ENCODE results near the gene ARHGAP45. TPM values are rescaled to one million over a fixed set of nuclear protein-coding genes. Genes with fewer than 3 reads are reported as not detected.

Gene ARHGAP45
- total RNA-seq, 4 donors from 2014 or later = 11.5 to 13.4 (median 12.6) TPM

DNA sequence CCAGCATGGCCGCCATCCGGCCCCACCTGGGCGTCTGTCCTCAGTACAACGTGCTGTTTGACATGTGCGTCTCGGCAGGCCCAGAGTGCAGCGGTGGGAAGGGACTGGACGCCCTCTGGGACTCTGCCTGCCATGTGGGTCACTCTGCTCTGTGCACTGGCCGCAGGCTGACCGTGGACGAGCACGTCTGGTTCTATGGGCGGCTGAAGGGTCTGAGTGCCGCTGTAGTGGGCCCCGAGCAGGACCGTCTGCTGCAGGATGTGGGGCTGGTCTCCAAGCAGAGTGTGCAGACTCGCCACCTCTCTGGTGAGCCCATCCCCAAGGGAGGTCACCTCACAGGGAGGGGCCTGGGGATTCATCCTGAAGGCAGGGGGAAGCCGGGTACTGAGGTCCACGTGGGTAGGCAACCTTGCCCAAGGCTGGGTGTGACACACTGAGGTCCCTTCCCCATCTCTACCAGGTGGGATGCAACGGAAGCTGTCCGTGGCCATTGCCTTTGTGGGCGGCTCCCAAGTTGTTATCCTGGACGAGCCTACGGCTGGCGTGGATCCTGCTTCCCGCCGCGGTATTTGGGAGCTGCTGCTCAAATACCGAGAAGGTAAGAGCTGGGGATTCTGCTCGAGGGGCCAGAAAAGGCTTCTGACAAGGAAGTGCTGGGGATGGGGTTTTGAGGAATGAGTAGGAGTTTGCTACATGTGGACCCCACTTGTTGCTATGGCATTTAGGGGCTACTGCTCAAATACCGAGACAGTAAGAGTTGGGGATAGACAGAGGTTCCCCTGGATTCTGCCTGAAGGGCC lies 15.8 kb upstream of the ARHGAP45 start:
- no peaks in the 10 kb centered on the region for H3K4me1 ChIP-seq
- no peaks in the 10 kb centered on the region for H3K27me3 ChIP-seq
- DNase-seq (ENCODE audit: low spot score in 2 of 2) = no peak
- H3K27ac ChIP-seq = no peak overlapping the region
- WGBS = 88% methylated on average over 17 of the region's 31 CpGs
- TF ChIP-seq POLR2AphosphoS5 (IDR thresholded peaks at IDR 0.05) (no peak), POLR2A (IDR thresholded peaks at IDR 0.05) (no peak), EP300 (IDR thresholded peaks at IDR 0.05) (no peak)
- TF ChIP-seq, protein P1, sequence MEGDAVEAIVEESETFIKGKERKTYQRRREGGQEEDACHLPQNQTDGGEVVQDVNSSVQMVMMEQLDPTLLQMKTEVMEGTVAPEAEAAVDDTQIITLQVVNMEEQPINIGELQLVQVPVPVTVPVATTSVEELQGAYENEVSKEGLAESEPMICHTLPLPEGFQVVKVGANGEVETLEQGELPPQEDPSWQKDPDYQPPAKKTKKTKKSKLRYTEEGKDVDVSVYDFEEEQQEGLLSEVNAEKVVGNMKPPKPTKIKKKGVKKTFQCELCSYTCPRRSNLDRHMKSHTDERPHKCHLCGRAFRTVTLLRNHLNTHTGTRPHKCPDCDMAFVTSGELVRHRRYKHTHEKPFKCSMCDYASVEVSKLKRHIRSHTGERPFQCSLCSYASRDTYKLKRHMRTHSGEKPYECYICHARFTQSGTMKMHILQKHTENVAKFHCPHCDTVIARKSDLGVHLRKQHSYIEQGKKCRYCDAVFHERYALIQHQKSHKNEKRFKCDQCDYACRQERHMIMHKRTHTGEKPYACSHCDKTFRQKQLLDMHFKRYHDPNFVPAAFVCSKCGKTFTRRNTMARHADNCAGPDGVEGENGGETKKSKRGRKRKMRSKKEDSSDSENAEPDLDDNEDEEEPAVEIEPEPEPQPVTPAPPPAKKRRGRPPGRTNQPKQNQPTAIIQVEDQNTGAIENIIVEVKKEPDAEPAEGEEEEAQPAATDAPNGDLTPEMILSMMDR (IDR thresholded peaks at IDR 0.05) = no peak
- H3K4me3 ChIP-seq = no peak overlapping the region
- H3K36me3 ChIP-seq = peaks cover 26% of the 10 kb centered on the region
- peaks cover 4% of the 10 kb centered on the region for H3K9me3 ChIP-seq

DNA sequence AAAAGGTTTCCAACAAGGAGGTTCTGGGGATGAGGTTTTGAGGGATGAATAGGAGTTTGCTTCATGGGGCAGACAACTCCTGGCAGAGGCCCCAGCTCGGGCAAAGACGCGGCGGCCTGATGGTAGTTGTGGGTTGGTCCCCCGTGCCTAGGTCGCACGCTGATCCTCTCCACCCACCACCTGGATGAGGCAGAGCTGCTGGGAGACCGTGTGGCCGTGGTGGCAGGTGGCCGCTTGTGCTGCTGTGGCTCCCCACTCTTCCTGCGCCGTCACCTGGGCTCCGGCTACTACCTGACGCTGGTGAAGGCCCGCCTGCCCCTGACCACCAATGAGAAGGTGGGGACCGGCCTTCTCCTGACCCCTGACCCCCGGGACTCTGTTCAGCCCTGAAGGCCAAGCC lies 15.2 kb upstream of the ARHGAP45 start:
- no peak overlapping the region for H3K4me3 ChIP-seq
- no peak for TF ChIP-seq POLR2A (IDR thresholded peaks at IDR 0.05)
- TF ChIP-seq, protein P1 (IDR thresholded peaks at IDR 0.05) = no peak
- no peak for TF ChIP-seq POLR2AphosphoS5 (IDR thresholded peaks at IDR 0.05)
- TF ChIP-seq EP300 (IDR thresholded peaks at IDR 0.05) = no peak
- WGBS = 86% methylated on average over 7 of the region's 17 CpGs
- no peaks in the 10 kb centered on the region for H3K27me3 ChIP-seq
- peaks cover 27% of the 10 kb centered on the region for H3K36me3 ChIP-seq
- H3K4me1 ChIP-seq = no peaks in the 10 kb centered on the region
- peaks cover 7% of the 10 kb centered on the region for H3K9me3 ChIP-seq
- DNase-seq (ENCODE audit: low spot score in 2 of 2) = no peak
- H3K27ac ChIP-seq = no peak overlapping the region

DNA sequence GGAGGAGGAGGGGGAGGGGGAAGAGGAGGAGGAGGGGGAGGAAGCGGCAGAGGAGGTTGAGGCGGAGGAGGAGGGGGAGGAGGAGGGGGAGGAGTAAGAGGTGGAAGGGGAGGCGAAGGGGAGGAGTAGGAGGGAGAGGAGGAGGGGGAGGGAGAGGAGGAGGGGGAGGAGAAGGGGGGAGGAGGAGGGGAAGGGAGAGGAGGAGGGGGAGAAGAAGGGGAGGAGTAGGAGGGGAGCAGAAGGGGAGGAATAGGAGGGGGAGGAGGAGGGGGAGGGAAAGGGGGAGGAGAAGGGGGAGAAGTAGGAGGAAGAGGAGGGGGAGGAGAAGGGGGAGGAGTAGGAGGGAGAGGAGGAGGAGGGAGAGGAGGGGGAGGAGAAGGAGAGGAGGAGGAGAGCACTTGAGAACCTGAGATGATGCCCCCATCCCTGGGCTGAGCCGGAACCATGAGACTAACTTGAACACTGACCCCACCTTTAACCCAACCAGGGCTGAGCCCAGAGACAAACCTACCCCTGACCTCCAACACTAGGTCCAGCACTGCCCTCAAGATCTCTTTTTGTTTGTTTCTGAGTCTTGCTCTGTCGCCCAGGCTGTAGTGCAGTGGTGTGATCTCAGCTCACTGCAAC lies 14.5 kb upstream of the ARHGAP45 start:
- no peaks in the 10 kb centered on the region for H3K27me3 ChIP-seq
- peaks cover 13% of the 10 kb centered on the region for H3K9me3 ChIP-seq
- no peak for DNase-seq (ENCODE audit: low spot score in 2 of 2)
- WGBS = 96% methylated on average over 2 of the region's 5 CpGs
- peaks cover 28% of the 10 kb centered on the region for H3K36me3 ChIP-seq
- TF ChIP-seq POLR2A (IDR thresholded peaks at IDR 0.05) = no peak
- TF ChIP-seq, protein P1 (IDR thresholded peaks at IDR 0.05) = no peak
- TF ChIP-seq POLR2AphosphoS5 (IDR thresholded peaks at IDR 0.05) = no peak
- TF ChIP-seq EP300 (IDR thresholded peaks at IDR 0.05) = no peak
- no peak overlapping the region for H3K27ac ChIP-seq
- H3K4me3 ChIP-seq = no peak overlapping the region
- no peaks in the 10 kb centered on the region for H3K4me1 ChIP-seq

DNA sequence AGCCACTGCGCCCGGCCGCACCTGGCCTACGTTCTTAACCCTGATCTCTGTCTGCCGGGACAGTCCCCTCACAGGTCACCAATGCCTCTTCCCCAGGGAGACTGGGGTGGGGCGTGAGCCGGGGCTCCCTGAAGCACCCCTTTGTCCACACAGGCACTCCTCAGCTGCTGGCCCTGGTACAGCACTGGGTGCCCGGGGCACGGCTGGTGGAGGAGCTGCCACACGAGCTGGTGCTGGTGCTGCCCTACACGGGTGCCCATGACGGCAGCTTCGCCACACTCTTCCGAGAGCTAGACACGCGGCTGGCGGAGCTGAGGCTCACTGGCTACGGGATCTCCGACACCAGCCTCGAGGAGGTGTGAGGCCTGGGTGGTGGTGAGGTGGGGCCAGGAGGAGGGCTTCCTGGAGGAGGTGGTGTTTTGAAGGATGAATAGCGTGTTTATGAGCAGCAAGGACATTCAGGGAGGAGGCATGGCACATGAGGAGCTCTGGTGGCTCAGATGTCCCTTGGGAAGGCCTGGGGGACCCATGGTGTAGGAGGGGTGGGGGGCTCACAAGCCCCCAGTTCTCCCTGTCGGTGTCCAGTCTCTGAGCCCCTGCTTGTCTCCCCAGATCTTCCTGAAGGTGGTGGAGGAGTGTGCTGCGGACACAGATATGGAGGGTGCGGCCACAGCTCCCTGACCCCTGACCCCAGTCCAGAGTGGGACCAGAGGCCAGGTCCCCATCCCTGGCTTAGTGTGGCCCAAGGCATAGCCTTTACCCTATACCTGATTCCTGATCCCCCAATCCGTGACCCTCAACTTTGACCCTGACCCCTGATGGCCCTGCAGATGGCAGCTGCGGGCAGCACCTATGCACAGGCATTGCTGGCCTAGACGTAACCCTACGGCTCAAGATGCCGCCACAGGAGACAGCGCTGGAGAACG lies 13.5 kb upstream of the ARHGAP45 start:
- no peaks in the 10 kb centered on the region for H3K4me1 ChIP-seq
- H3K9me3 ChIP-seq = peaks cover 13% of the 10 kb centered on the region
- 92% methylated on average over 14 of the region's 31 CpGs for WGBS
- TF ChIP-seq, protein P1 (IDR thresholded peaks at IDR 0.05) = no peak
- no peak for TF ChIP-seq POLR2A (IDR thresholded peaks at IDR 0.05)
- no peak overlapping the region for H3K4me3 ChIP-seq
- H3K27me3 ChIP-seq = no peaks in the 10 kb centered on the region
- peaks cover 28% of the 10 kb centered on the region for H3K36me3 ChIP-seq
- H3K27ac ChIP-seq = no peak overlapping the region
- DNase-seq (ENCODE audit: low spot score in 2 of 2) = no peak

All from suprapubic skin (tissue), 4 donors.